Astrocyte (in vitro differentiated cells and primary cell): Measurements from ENCODE around the gene LHPP.

ENCODE experiments used
- EZH2 ChIP-seq: IDR thresholded peaks from 2 replicates; pipeline ENCODE4 v1.6.1; 2012; ENCODE audit warnings: mild to moderate bottlenecking, low read length, inconsistent platforms; ENCODE audit not compliant: insufficient read depth
- TF ChIP-seq, protein P1 (sequence below): IDR thresholded peaks from 2 replicates; pipeline ENCODE4 v1.5.1; 2011; ENCODE audit warnings: low read depth, mild to moderate bottlenecking, inconsistent platforms, low read length, moderate library complexity; ENCODE audit not compliant: insufficient read depth

DNA sequence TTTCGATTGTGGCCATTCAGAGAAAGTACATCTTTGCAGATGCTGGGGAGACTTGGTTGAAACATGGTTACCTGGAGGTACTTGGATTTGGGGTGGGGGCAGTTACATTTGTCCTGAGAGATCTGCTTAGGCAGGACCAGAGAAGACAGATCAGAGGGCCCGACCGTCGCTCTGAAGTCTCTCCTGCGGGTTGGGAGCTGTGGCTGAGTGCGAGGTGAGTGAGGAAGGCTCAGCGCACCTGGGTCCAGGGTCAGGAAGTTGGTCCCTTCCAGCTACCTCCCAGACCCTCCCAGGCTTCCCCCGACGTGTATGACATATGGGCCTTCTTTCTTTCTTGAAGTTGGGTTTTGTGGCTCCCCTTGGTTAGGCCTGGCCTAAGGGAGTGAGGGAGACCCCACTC is 56.3 kb downstream of the LHPP start:
- TF ChIP-seq, protein P1, sequence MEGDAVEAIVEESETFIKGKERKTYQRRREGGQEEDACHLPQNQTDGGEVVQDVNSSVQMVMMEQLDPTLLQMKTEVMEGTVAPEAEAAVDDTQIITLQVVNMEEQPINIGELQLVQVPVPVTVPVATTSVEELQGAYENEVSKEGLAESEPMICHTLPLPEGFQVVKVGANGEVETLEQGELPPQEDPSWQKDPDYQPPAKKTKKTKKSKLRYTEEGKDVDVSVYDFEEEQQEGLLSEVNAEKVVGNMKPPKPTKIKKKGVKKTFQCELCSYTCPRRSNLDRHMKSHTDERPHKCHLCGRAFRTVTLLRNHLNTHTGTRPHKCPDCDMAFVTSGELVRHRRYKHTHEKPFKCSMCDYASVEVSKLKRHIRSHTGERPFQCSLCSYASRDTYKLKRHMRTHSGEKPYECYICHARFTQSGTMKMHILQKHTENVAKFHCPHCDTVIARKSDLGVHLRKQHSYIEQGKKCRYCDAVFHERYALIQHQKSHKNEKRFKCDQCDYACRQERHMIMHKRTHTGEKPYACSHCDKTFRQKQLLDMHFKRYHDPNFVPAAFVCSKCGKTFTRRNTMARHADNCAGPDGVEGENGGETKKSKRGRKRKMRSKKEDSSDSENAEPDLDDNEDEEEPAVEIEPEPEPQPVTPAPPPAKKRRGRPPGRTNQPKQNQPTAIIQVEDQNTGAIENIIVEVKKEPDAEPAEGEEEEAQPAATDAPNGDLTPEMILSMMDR: no peak
- TF ChIP-seq EZH2: no peak
